H1 (cell line): ENCODE measurements around the gene CDC42SE2.

ENCODE experiments used
- CTCF ChIP-seq, 3 experiments: IDR thresholded peaks; 1 replicate in 2 of 3; 2 replicates in 1 of 3; pipeline versions ENCODE4 v1.5.1 to v1.6.1; 2011; ENCODE audit warnings: low read length in 3 of 3, mild to moderate bottlenecking in 3 of 3, inconsistent platforms in 2 of 3, low read depth in 1 of 3, moderate library complexity in 1 of 3; ENCODE audit not compliant: insufficient read depth in 1 of 3; ENCODE audit errors: control extremely low read depth in 1 of 3
- EZH2 ChIP-seq: fragments of 200-600 bp; sonication (generic); IDR thresholded peaks from 2 replicates; pipeline ENCODE4 v1.7.1; 2012; ENCODE audit warnings: low read depth, mild to moderate bottlenecking, moderate library complexity, low read length, inconsistent platforms; ENCODE audit not compliant: severe bottlenecking
- HDAC6 ChIP-seq: IDR thresholded peaks from one replicate; pipeline ENCODE4 v1.7.1; 2012; ENCODE audit warnings: low read depth, mild to moderate bottlenecking, inconsistent platforms, low read length, moderate library complexity
- POLR2A ChIP-seq, 2 experiments: IDR thresholded peaks; 1 replicate in 1 of 2; 2 replicates in 1 of 2; pipeline ENCODE4 v1.6.1; 2011; ENCODE audit warnings: low read depth in 2 of 2, low read length in 2 of 2, mild to moderate bottlenecking in 2 of 2; ENCODE audit errors: control extremely low read depth in 1 of 2
- POLR2AphosphoS5 ChIP-seq: IDR thresholded peaks from 2 replicates; pipeline ENCODE4 v1.6.1; 2011; ENCODE audit warnings: low read depth, low read length
- RFX5 ChIP-seq: IDR thresholded peaks from 2 replicates; pipeline ENCODE4 v1.6.1; 2011; ENCODE audit warnings: low read depth, low read length, improper control_type of control experiment, borderline replicate concordance

- no peak for TF ChIP-seq EZH2
- no peak for TF ChIP-seq CTCF (IDR thresholded peaks at IDR 0.05; ENCODE audit: control extremely low read depth in 1 of 3, insufficient read depth in 1 of 3, low read depth in 1 of 3, low read length in 3 of 3)
- no peak for TF ChIP-seq POLR2A (IDR thresholded peaks at IDR 0.05; ENCODE audit: control extremely low read depth in 1 of 2, low read depth in 2 of 2, low read length in 2 of 2)
- TF ChIP-seq POLR2AphosphoS5, result no peak
- no peak for TF ChIP-seq RFX5
- TF ChIP-seq HDAC6, result no peak
Observed at GRCh38 chr5:131302506-131302905, 38.7 kb downstream of the CDC42SE2 start.
